CD4-positive, CD25-positive, alpha-beta regulatory T cell (primary cell): ENCODE data around the gene PTF1A. TPM values are rescaled to one million over a fixed set of nuclear protein-coding genes. Genes with fewer than 3 reads are reported as not detected.

ENCODE experiments used
- ATAC-seq, 2 donors: fragments of 150-1000 bp; cut with Tn5 transposase; one replicate each; pipeline ENCODE4 v1.10.0; 2021; ENCODE audit warnings: low read depth in 2 of 2, moderate number of reproducible peaks in 2 of 2, moderate library complexity in 1 of 2
- DNase-seq, 3 donors: peaks; one replicate each; pipeline versions ENCODE4 v3.0.0 to v3.0.0-alpha.2; 2012 to 2022; ENCODE audit warnings: mixed read lengths in 1 of 3
- H3K27ac ChIP-seq: one replicate; pipeline ENCODE4 v1.7.0; 2013; ENCODE audit warnings: mild to moderate bottlenecking, low read length; ENCODE audit not compliant: insufficient read depth, poor library complexity, severe bottlenecking
- H3K27me3 ChIP-seq: one replicate; pipeline ENCODE4 v1.7.0; 2013; ENCODE audit warnings: low read length; ENCODE audit not compliant: control insufficient read depth, insufficient read depth
- H3K36me3 ChIP-seq: one replicate; pipeline ENCODE4 v1.7.0; 2013; ENCODE audit warnings: mild to moderate bottlenecking, low read length, moderate library complexity; ENCODE audit not compliant: control insufficient read depth, insufficient read depth
- H3K4me1 ChIP-seq: 2 replicates; pipeline ENCODE4 v1.7.0; 2013; ENCODE audit warnings: mild to moderate bottlenecking, low read length; ENCODE audit not compliant: insufficient read depth, control insufficient read depth, poor library complexity, severe bottlenecking
- H3K4me3 ChIP-seq: one replicate; pipeline ENCODE4 v1.7.0; 2013; ENCODE audit warnings: low read depth, mild to moderate bottlenecking, low read length, moderate library complexity
- H3K9me3 ChIP-seq, 2 experiments: 1 replicate in 1 of 2; 2 replicates in 1 of 2; pipeline ENCODE4 v1.7.0; 2013; ENCODE audit warnings: low read length in 2 of 2, mild to moderate bottlenecking in 1 of 2, moderate library complexity in 1 of 2; ENCODE audit not compliant: control insufficient read depth in 2 of 2
- H3K27ac Mint-ChIP-seq, 3 donors: one replicate each; pipeline ENCODE4 v1.8.0; 2020 to 2022; ENCODE audit warnings: mild to moderate bottlenecking in 3 of 3, mixed read lengths in 3 of 3, moderate library complexity in 2 of 3
- H3K27me3 Mint-ChIP-seq: one replicate; pipeline ENCODE4 v1.8.0; 2022; ENCODE audit warnings: mild to moderate bottlenecking, mixed read lengths
- H3K36me3 Mint-ChIP-seq: one replicate; pipeline ENCODE4 v1.8.0; 2020; ENCODE audit warnings: mixed read lengths
- H3K4me1 Mint-ChIP-seq, 4 donors: one replicate each; pipeline ENCODE4 v1.8.0; 2020 to 2022; ENCODE audit warnings: mixed read lengths in 4 of 4, mild to moderate bottlenecking in 1 of 4
- H3K4me3 Mint-ChIP-seq, 4 donors: one replicate each; pipeline ENCODE4 v1.8.0; 2020 to 2022; ENCODE audit warnings: mild to moderate bottlenecking in 4 of 4, mixed read lengths in 4 of 4, moderate library complexity in 3 of 4
- H3K9me3 Mint-ChIP-seq, 7 donors: one replicate each; pipeline ENCODE4 v1.8.0; 2020 to 2022; ENCODE audit warnings: mixed read lengths in 7 of 7, mild to moderate bottlenecking in 3 of 7, moderate library complexity in 2 of 7
- polyA plus RNA-seq, 4 donors: library from polyadenylated mRNA; unstranded; fragments of 300-500 nt; fragmentation: Illumina TruSeq; gene quantifications; one replicate each; pipeline ENCODE4 v1.2.3, GENCODE V29; 2021
- total RNA-seq: library from RNA; stranded (reverse); gene quantifications from one replicate; pipeline ENCODE4 v1.2.3, GENCODE V29; 2022

PTF1A gene
- total and polyA plus RNA-seq, 5 donors from 2014 or later, result not detected

GRCh38 chr10:23190872-23191763, 994 bp upstream of the PTF1A start:
- Mint-ChIP-seq H3K36me3 (no peaks in the 10 kb centered on the region), H3K27me3 (peaks cover 70% of the 10 kb centered on the region), H3K9me3 (peaks cover 0 to 5% (median 0%) of the 10 kb centered on the region in 7 donors), H3K4me1 (peaks cover 0 to 16% (median 6%) of the 10 kb centered on the region in 4 donors), H3K4me3 (no peak overlapping the region), H3K27ac (no peak overlapping the region)
- no peak overlapping the region for H3K4me3 ChIP-seq
- H3K4me1 ChIP-seq, result no peaks in the 10 kb centered on the region
- DNase-seq (no peak), ATAC-seq (no peak)
- H3K27ac ChIP-seq, result no peak overlapping the region
- no peaks in the 10 kb centered on the region for H3K36me3 ChIP-seq
- H3K27me3 ChIP-seq, result peaks cover 20% of the 10 kb centered on the region
- H3K9me3 ChIP-seq, result no peaks in the 10 kb centered on the region

- no peak overlapping the region for H3K27ac Mint-ChIP-seq
- H3K36me3 Mint-ChIP-seq, result no peaks in the 10 kb centered on the region
- ATAC-seq (no peak), DNase-seq (no peak)
- peaks cover 0 to 5% (median 0%) of the 10 kb centered on the region in 7 donors for H3K9me3 Mint-ChIP-seq
- Histone ChIP-seq H3K9me3 (no peaks in the 10 kb centered on the region), H3K4me3 (no peak overlapping the region), H3K4me1 (no peaks in the 10 kb centered on the region), H3K27ac (no peak overlapping the region), H3K27me3 (peaks cover 18% of the 10 kb centered on the region), H3K36me3 (no peaks in the 10 kb centered on the region)
- H3K4me3 Mint-ChIP-seq, result no peak overlapping the region
- peaks cover 0 to 16% (median 6%) of the 10 kb centered on the region in 4 donors for H3K4me1 Mint-ChIP-seq
- peaks cover 73% of the 10 kb centered on the region for H3K27me3 Mint-ChIP-seq
These were observed 761 bp downstream of the PTF1A start for GRCh38 chr10:23192712-23193434.

- Histone ChIP-seq H3K9me3 (no peaks in the 10 kb centered on the region), H3K36me3 (no peaks in the 10 kb centered on the region), H3K4me3 (no peak overlapping the region), H3K27me3 (peaks cover 20% of the 10 kb centered on the region), H3K4me1 (no peaks in the 10 kb centered on the region), H3K27ac (no peak overlapping the region)
- no peak for ATAC-seq
- Mint-ChIP-seq H3K36me3 (no peaks in the 10 kb centered on the region), H3K4me1 (peaks cover 0 to 21% (median 9%) of the 10 kb centered on the region in 4 donors), H3K27ac (no peak overlapping the region), H3K27me3 (peaks cover 75% of the 10 kb centered on the region), H3K9me3 (peaks cover 0 to 5% (median 0%) of the 10 kb centered on the region in 7 donors), H3K4me3 (peak overlapping the region in 1 of 4 donors; percentile 70)
- no peak for DNase-seq
These were observed 1.4 kb downstream of the PTF1A start for GRCh38 chr10:23193435-23194074.

GRCh38 chr10:23194471-23194965, 2.4 kb downstream of the PTF1A start:
- Mint-ChIP-seq H3K36me3 (no peaks in the 10 kb centered on the region), H3K27ac (no peak overlapping the region), H3K4me1 (peaks cover 0 to 21% (median 10%) of the 10 kb centered on the region in 4 donors), H3K4me3 (no peak overlapping the region), H3K27me3 (peaks cover 71% of the 10 kb centered on the region), H3K9me3 (peaks cover 0 to 4% (median 0%) of the 10 kb centered on the region in 7 donors)
- Histone ChIP-seq H3K27me3 (peaks cover 20% of the 10 kb centered on the region), H3K9me3 (no peaks in the 10 kb centered on the region), H3K27ac (no peak overlapping the region), H3K36me3 (no peaks in the 10 kb centered on the region), H3K4me3 (no peak overlapping the region), H3K4me1 (no peaks in the 10 kb centered on the region)
- ATAC-seq (no peak), DNase-seq (no peak)

- no peaks in the 10 kb centered on the region for H3K9me3 ChIP-seq
- H3K4me1 ChIP-seq, result no peaks in the 10 kb centered on the region
- no peak overlapping the region for H3K27ac ChIP-seq
- no peak for DNase-seq
- Mint-ChIP-seq H3K36me3 (no peaks in the 10 kb centered on the region), H3K27ac (no peak overlapping the region), H3K27me3 (peaks cover 73% of the 10 kb centered on the region), H3K9me3 (peaks cover 0 to 4% (median 0%) of the 10 kb centered on the region in 7 donors), H3K4me1 (peaks cover 0 to 19% (median 13%) of the 10 kb centered on the region in 4 donors), H3K4me3 (peak overlapping the region in 1 of 4 donors; percentile 21)
- H3K36me3 ChIP-seq, result no peaks in the 10 kb centered on the region
- ATAC-seq, result no peak
- no peak overlapping the region for H3K4me3 ChIP-seq
- peaks cover 24% of the 10 kb centered on the region for H3K27me3 ChIP-seq
These were observed 3.1 kb downstream of the PTF1A start for GRCh38 chr10:23194966-23195845.

GRCh38 chr10:23195846-23196600, 3.9 kb downstream of the PTF1A start:
- peaks cover 0 to 19% (median 10%) of the 10 kb centered on the region in 4 donors for H3K4me1 Mint-ChIP-seq
- H3K27me3 ChIP-seq, result peaks cover 22% of the 10 kb centered on the region
- H3K27me3 Mint-ChIP-seq, result peaks cover 75% of the 10 kb centered on the region
- H3K4me1 ChIP-seq, result no peaks in the 10 kb centered on the region
- H3K36me3 Mint-ChIP-seq, result no peaks in the 10 kb centered on the region
- H3K27ac ChIP-seq, result no peak overlapping the region
- no peaks in the 10 kb centered on the region for H3K36me3 ChIP-seq
- DNase-seq (no peak), ATAC-seq (no peak)
- H3K9me3 Mint-ChIP-seq, result peaks cover 0 to 2% (median 0%) of the 10 kb centered on the region in 7 donors
- no peak overlapping the region for H3K27ac Mint-ChIP-seq
- no peaks in the 10 kb centered on the region for H3K9me3 ChIP-seq
- no peak overlapping the region for H3K4me3 ChIP-seq
- no peak overlapping the region for H3K4me3 Mint-ChIP-seq
